Lower leg skin (tissue), 4 donors: Measurements from ENCODE around the gene FSTL5. TPM values are rescaled to one million over a fixed set of nuclear protein-coding genes. Genes with fewer than 3 reads are reported as not detected.

Experiments
- DNase-seq, 2 donors: peaks; one replicate each; pipeline ENCODE4 v3.0.0-alpha.2; 2019; ENCODE audit warnings: low spot score in 2 of 2
- H3K4me3 ChIP-seq: fragments of 200-600 bp; sonication (generic); 2 replicates; pipeline ENCODE4 v1.5.1; 2017; ENCODE audit warnings: mild to moderate bottlenecking, low read depth; ENCODE audit not compliant: poor library complexity, severe bottlenecking
- POLR2A ChIP-seq, 2 donors: fragments of 450-650 bp; IDR thresholded peaks; one replicate each; pipeline ENCODE4 v1.6.1; 2016 to 2017; ENCODE audit warnings: antibody characterized with exemption in 2 of 2, mild to moderate bottlenecking in 1 of 2, moderate library complexity in 1 of 2
- WGBS, 2 donors: methylation state at CpG; one replicate each; pipeline ENCODE4 v1.1.5; 2018; 5-methylcytosine and 5-hydroxymethylcytosine counted together
- intact Hi-C: fragments of 100-400 bp; cut with DNase I; formaldehyde crosslinking; loops from one replicate; pipeline ENCODE4 v1.15.0; 2023; ENCODE audit warnings: low total_unique reads
- total RNA-seq, 4 donors: library from RNA; depleted of rRNA; stranded (reverse); fragments of >200 nt; gene quantifications; one replicate each; pipeline ENCODE4 v1.1.0, GENCODE V29; 2016
- TF ChIP-seq, protein P1 (sequence below), 3 donors: fragments of 450-650 bp; IDR thresholded peaks; one replicate each; pipeline ENCODE4 v1.5.1; 2016; ENCODE audit warnings: antibody characterized with exemption in 3 of 3, mild to moderate bottlenecking in 3 of 3, moderate library complexity in 2 of 3

The FSTL5 gene
- total RNA-seq, 4 donors from 2014 or later: not detected

DNA sequence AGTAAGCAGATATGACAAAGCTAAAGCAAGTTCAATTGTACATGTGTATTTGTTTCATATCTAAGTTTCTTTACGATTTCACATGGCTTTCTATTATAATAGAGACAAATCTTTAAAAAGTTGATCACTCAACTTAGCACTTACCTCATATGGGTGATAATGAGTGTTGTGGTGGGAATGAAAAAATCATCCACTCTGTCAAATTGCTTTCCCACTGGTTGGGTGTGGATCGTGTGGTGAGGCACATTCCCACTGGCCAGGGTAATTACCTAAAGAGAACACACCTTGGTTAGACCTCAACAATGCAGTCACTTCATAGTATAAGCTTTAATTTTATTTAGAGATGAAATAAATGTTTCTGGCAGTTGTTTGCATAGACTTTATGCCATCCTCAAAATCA is 708.9 kb downstream of the FSTL5 start:
- TF ChIP-seq, protein P1, sequence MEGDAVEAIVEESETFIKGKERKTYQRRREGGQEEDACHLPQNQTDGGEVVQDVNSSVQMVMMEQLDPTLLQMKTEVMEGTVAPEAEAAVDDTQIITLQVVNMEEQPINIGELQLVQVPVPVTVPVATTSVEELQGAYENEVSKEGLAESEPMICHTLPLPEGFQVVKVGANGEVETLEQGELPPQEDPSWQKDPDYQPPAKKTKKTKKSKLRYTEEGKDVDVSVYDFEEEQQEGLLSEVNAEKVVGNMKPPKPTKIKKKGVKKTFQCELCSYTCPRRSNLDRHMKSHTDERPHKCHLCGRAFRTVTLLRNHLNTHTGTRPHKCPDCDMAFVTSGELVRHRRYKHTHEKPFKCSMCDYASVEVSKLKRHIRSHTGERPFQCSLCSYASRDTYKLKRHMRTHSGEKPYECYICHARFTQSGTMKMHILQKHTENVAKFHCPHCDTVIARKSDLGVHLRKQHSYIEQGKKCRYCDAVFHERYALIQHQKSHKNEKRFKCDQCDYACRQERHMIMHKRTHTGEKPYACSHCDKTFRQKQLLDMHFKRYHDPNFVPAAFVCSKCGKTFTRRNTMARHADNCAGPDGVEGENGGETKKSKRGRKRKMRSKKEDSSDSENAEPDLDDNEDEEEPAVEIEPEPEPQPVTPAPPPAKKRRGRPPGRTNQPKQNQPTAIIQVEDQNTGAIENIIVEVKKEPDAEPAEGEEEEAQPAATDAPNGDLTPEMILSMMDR (IDR thresholded peaks at IDR 0.05): no peak
- no peak for TF ChIP-seq POLR2A (IDR thresholded peaks at IDR 0.05)
- 63 to 80% methylated on average over 2 of the region's 2 CpGs for WGBS, 2 donors
- no peak overlapping the region for H3K4me3 ChIP-seq
- DNase-seq: no peak
- intact Hi-C loops: no loop called here

DNA sequence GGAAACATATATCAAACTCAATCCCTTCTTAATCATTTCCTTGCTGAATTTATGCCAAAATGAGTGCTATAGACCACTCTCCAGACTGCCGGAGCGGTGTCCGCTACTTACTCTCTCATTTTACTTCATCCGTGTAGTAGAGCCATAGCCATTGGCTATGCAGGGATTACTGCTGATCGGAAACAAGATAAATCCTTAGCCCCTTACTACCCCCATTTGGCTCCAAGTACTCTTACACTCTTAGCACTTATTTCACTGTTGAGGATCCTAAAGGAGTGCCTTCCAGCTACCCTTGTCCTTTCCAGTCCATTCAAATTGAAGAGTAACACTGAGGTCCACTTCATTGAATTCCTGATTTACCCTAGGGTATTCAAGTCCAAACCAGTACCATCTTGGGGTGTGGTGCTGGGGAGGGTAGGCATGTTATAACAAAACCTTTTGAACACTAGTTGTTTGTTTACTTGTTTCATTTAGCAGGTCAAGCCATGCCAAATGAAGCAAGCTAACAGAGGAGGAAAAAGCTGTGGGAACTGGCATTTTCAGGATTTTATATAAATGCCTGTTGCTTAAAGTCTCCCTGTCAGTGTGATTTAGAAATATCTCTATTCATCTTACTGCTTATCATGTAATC is 715.1 kb downstream of the FSTL5 start:
- 49 to 70% methylated on average over 5 of the region's 5 CpGs for whole genome bisulfite sequencing, 2 donors
- H3K4me3 ChIP-seq: no peak overlapping the region
- no peak for TF ChIP-seq POLR2A (IDR thresholded peaks at IDR 0.05)
- TF ChIP-seq, protein P1 (IDR thresholded peaks at IDR 0.05): no peak
- intact Hi-C loops: no loop called here
- no peak for DNase-seq

DNA sequence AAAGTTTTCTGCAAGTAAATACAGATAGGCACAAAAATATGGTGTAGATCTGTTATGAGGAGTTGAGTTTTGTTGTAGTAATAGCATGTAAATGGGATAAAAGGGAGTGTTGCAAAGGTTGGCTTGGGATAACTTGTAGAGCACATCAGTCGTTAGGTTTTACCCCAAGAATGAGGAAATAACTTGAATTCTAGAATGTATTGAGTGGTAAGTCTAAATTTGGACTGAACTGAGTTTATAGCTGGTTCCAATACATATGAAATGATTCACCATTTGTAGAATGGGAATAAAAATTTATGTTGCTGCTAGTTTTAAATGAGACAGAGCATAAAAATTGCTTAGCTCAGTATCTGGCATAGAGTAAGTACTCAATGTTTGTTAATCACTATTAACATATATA is 719.2 kb downstream of the FSTL5 start:
- 49 to 63% methylated on average over 1 of the region's 1 CpG for WGBS, 2 donors
- no peak overlapping the region for H3K4me3 ChIP-seq
- TF ChIP-seq, protein P1 (IDR thresholded peaks at IDR 0.05): no peak
- TF ChIP-seq POLR2A (IDR thresholded peaks at IDR 0.05): no peak
- intact Hi-C loops: no loop called here
- DNase-seq: no peak

DNA sequence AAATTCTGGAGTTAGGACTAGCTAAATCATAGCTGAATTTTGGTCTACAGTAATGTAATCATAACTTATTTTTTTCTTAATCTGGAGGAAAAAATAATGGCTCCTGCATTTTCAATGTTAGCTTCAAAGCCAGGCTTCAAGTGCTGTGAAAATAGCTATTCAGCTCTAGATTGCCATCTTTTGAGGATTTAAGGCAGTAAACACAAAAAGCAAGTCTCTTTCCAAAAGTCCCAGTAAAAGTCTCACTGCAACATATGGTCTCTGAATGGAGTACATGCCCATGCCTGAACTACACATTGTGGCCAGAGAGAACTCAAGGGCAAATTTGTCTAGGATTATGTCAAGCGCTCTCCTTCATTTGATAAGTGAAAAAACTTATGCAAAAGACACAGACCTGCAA is 720.9 kb downstream of the FSTL5 start:
- TF ChIP-seq POLR2A (IDR thresholded peaks at IDR 0.05): no peak
- TF ChIP-seq, protein P1 (IDR thresholded peaks at IDR 0.05): no peak
- no peak overlapping the region for H3K4me3 ChIP-seq
- WGBS, 2 donors: 48 to 60% methylated on average over 1 of the region's 1 CpG
- intact Hi-C loops: no loop called here
- DNase-seq: no peak

DNA sequence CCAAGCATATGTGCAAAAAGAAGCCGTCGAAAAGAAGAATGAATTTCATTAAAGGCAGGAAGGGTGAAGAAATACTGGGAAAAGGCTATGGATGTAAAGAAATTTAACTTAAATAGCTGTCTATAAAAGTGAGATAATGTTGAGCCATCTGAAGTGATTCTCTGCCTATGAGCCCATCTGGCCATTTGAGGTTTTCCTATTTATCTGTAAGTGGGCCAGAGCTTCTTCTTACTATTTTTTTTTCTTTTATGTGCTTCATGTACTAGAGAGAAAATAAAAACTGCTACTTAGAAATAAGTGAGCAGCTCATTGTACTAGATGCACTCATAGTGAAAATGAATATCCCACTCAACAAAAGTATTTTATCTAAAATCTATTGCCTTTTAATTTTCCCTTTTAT is 725.7 kb downstream of the FSTL5 start:
- WGBS, 2 donors: 91 to 97% methylated on average over 2 of the region's 2 CpGs
- intact Hi-C loops: no loop called here
- no peak overlapping the region for H3K4me3 ChIP-seq
- DNase-seq: no peak
- TF ChIP-seq, protein P1 (IDR thresholded peaks at IDR 0.05): no peak
- no peak for TF ChIP-seq POLR2A (IDR thresholded peaks at IDR 0.05)
